Stimulated activated CD4-positive, alpha-beta T cell treated with anti-CD3 and anti-CD28 coated beads, TNF-alpha, amount 100 ng/mL, for 1 hour (primary cell): ENCODE measurements around the gene ST3GAL2.
"Not testable (repeated sequence)": the region's sequence is repeated elsewhere in the genome, so short reads cannot be mapped to it uniquely, and the experiment has no call there.

Experiments used
- DNase-seq, 3 donors: peaks; one replicate each; pipeline ENCODE4 v3.0.0-alpha.2; 2020; ENCODE audit warnings: low read depth in 3 of 3, low spot score in 1 of 3

ST3GAL2 gene

DNA sequence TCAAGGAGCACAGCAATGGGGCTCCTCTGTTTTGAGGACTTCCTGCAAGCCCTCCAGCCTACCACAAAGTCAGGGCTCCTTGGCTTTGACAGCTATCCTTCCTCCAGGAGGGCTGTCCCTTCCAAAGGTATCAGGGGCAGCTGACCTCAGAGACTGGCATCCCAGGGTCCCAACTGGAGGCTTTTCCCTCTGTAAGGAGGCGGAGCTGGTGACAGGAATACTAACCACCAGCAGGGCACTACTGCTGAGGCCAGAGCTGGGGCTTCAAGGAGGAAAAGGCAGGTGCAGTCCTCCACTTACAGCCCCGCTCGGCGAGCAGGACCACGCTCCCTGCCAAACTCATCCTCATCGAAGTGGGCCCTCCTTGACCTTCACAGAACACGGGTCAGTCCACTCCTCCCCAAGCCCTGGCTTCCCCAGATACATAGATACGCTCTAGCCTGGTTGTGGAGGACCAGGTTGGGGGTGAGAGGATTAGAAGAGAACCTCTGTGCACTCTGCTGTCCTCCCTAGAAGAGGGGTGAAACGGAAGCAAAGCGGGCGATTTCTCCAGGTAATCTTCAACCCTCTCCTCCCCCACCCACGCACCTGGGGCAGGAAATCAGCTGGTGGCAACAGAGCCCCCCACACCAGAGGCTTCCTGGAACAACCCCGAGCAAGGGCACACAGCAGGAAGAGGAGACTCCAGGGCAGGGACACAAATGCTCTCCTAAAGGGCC is 20.5 kb downstream of the ST3GAL2 start:
- DNase-seq = no peak

DNA sequence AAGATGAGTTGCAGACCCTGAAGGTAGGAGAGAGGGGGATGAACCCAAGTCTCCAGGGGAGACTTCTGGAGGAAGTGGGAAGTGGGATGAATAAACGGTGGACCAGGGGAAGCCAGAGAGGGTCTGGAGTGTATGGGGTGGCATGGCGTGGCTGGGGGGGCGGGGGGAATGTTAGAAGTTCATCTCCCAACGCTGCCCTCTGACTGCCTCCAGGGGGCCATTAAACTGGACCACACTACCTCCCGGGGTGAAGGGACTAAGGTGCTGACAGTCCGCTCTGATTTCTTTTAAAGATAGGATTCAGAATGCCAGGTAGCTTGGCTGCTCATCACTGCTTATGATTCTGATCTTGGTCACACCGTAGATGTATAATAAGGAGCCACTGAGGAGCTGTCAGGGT is 21.2 kb downstream of the ST3GAL2 start:
- DNase-seq = no peak

DNA sequence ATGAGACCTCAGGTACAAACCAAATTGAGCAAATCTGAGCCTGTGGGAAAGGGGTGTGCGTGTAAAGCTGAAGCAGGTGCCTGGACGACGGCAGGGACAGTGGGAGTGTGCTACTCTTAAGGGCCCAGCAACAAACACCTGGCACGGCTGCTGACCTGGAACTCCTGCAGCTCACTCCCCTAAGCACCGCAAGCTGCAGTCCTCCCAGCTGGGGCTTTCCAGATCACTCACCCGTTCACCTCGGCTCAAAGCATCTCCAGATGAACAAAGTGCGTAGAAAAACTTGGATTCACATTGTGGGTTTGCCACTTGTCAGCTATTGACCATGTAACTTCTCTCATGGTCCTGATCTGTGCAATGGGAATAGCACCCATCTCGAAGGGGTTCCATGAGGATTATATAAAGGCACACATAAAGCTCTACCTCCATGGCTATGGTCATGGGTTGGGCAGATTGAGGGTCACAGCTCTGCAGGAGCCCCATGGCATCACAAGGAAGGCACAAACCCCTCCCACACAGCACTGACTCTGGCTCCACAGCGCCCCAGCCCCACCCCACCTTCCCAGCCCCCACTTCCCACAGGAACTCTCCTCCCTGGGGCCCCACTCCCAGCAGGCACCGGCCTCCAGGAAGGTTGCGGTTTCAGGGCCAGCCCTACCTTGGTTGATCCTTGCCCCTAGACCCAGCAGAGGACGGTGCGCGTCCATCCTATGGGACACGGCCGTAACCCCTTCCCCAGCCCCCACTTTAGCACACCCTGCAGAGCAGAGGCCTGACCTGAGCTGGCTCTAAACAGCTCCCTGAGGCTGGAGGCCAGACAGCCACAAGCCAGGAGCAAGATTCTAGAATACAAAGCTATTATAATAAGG is 21.9 kb downstream of the ST3GAL2 start:
- no peak for DNase-seq

DNA sequence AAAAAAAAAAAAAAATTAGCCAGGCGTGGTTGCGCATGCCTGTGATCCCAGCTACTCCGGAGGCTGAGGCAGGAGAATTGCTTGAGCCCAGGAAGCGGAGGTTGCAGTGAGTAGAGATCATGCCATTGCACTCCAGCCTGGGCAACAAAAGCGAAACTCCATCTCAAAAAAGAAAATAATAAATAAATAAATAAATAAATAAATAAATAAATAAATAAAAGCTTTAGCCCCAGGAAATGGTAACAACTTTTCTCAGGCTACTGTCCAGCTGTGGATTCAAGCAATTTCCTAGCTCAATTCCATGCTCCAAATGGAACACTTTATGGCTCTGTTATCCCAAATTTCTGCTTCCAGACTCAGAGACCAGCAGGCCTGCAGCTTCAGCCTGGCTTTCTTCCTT is 25.3 kb downstream of the ST3GAL2 start:
- DNase-seq = not testable (repeated sequence)

DNA sequence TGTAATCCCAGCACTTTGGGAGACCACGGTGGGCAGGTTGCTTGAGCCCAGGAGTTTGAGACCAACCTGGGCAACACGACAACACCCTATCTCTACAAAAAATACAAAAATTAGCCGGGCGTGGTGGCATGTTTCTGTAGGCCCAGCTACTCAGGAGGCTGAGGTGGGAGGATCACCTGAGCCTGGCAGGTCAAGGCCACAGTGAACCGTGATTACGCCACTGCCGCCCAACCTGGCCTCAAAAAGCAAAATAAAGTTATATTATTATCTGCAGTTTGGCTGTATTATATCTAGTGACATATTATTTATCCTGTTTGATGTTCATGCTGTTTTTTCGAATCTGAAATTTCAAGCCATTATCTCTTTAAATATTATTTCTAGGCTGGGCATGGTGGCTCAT is 26.5 kb downstream of the ST3GAL2 start:
- no peak for DNase-seq

DNA sequence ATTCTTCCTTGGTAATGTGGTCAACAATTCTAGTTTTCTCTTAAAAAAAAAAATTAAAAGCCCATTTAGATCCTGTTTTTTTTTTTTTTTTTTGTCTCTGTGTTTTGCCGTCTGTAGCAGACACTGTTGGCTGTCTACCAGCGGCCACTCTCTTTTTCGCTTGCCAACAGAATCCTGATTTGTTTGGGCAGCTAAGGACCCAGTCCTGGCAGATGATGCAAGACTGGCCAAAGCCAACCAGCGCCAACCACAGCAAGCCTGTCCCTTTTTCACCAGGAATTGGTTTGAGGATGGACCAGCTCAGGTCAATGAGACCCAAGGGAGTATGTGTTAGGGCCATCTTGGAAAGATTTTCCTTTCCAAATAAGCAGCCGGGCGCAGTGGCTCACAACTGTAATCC is 28.2 kb downstream of the ST3GAL2 start:
- no peak for DNase-seq

DNA sequence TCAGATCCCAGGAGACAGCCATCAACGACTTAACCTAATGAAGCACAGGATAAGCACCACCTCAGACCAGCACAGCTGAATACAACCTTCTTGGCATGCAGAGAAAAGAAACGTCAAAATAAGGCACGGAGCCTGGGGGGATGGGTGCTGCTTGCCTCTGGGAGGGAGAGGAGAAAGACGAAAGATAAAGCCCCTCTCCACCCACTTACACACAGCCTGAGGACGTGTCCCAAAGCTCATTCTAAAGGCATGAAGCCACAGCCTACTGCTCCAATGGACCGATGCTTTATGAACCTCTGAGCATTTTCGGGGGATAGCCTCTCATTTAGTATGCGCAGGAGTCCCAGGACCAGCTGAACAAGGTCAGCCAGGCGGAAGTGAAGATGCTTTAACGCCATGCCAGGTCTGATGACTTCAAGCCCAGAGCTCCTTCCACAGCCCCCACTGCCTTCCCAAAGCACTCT is 31.1 kb downstream of the ST3GAL2 start:
- DNase-seq = no peak

DNA sequence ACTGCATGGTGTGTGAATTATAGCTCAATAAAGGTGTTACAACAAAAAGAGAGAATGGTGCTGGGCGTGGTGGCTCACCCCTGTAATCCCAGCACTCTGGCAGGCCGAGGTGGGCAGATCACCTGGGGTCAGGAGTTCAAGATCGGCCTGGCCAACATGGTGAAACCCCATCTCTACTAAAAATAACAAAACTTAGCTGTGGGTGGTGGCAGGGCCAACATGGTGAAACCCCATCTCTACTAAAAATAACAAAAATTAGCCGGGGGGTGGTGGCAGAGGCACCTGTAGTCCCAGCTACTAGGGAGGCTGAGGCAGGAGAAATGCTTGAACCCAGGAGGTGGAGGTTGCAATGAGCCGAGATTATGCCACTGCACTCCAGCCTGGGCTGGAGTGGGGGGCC is 32.8 kb downstream of the ST3GAL2 start:
- not testable (repeated sequence) for DNase-seq

DNA sequence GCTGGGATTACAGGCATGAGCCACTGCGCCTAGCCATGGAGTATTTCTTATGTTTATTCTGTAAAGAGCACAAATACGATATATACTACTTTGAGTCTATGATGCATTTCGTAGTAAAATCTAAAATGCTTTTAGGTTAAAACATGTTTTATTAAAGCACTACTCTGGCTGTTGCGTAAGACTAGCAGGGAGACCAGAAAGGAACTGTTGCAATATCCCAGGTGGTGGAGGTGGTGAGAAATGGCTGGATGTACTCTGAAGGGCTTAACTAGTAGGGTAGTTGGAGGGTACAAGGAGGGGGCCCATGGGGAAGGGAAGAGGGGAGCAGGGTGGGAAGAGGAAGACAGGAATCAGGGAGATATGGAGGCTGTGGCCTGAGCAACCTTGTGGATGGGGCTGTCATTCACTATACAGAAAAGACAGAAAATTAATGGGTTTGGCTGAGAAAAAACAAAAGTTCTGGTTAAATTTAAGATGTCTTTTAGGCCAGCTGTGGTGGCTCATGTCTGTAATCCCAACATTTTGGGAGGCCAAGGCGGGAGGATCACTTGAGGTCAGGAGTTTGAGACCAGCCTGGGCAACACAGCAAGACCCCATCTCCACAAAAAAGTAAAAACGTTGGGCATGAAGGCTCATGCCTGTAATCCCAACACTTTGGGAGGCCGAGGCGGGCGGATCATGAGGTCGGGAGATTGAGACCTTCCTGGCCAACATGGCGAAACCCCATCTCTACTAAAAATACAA is 35.8 kb downstream of the ST3GAL2 start:
- no peak for DNase-seq

DNA sequence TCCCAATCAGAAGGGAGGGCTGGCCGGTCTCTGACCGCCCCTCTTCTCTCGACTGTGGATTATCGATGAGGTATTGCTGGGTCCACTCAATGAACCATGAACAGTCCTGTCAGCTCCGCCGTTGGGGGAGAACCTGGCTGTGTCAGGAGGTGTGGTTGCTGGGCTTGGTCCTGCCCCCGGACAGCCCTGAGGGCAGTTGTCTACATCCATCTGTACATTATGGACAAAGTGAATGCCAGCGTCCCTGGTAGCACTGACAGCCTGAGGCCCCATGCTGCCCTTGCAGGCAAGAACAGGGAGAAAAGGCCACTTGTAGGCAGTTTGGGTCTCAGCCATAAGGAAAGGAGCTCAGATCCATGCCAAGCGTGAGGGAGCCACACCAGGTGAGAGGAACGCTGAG is 38.9 kb downstream of the ST3GAL2 start:
- no peak for DNase-seq

DNA sequence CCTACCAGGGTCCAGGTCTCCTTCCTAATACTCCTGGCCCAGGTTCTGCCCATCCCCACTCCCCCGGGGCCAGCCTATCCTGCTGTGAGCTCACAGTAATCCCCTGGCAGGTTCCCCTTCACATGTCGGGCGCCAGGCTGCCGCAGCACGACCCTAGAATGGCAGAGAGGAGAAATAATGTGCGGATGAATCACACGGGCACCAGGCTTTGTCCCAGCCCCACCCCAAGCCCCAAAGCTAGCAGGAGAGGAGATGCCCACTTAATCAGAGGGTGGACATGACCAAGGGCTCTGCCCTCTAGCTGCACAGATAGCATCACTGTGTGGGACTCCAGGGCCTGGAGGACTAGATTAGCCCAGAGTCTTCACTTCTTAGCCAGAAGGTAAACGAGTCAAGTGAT is 39.5 kb downstream of the ST3GAL2 start:
- no peak for DNase-seq

DNA sequence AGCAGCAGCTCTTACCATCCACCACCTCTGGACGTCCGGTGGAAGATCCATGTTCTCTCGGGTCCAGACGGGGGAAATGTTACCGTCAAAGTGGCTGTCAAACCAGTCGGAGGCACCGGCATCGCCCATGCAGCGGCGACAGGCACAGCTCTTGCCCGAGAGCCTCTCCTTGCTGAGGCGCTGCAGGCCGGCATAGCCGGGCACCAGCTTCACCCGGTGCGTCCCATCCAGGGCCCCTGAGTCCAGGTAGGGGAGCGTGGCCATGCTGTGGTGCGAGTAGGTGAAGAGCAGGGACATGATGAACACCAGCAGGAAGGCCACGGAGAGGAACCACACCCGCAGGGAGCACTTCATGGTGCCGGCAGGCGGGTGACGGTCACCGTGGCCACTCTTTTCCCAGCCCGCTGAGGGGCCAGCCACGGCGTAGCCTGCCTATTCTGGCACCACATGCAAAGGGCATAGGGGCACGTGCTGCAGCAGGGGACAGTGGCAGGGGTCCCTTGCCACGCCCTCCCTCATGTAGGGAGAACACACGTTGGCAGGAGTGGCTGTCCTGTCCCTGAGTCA is 40.6 kb downstream of the ST3GAL2 start:
- DNase-seq = no peak

DNA sequence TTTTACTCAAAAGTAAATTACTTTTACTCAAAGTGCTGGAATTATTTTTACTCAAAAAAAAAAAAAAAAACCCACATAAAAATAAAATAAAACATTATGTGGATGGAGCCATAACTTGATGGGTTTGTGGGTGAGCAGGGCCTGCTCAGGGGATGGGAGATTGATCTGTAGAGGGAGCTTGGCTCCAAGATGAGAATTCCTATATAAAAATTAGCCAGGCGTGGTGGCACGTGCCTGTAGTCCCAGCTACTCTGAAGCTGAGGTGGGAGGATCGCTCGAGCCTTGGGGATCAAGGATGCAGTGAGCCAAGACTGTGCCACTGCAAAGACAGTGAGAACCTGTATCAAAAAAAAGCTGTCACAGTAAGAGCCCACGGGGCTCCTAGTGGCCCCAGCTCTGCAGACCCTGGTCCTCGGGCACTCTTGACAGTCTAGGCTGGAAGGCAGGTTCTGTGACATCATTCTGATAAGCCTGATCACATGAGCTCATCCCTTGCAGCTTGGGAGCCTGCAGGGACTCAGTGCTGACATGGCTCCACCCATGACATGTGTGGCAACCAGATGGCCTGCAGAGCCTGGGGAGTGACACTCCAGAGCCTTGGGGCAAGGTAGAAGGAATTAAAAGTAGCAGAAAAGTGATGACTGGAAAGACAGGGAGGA is 42.5 kb downstream of the ST3GAL2 start:
- DNase-seq = no peak

DNA sequence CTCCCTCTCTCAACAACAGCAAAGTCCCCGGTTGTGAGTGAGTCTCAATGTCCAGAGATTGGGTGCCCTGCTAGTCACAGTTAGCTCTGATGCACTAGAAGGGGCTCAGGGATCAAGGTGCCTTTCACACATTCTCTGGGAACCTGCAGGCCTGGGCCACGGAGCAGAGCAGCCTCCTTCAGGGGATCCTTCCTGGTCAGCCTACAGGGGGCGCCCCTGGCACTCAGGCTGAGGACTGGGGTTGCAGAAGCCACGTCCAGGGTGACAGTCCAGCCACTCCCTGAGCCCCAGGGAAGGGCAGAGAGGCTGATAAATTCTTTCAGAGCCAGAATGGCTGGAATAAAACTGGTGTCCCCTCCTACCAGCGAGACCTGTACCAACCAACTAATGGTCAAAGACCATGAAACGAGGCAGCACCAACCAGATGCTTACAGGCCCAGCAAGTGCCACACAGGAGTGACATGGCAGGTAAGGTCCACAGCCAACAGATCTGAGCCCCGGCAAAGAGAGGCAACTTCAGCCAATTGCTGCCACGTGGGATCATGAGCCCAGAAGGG is 43.5 kb downstream of the ST3GAL2 start:
- peak in 1 of 3 donors; percentile 50 for DNase-seq

DNA sequence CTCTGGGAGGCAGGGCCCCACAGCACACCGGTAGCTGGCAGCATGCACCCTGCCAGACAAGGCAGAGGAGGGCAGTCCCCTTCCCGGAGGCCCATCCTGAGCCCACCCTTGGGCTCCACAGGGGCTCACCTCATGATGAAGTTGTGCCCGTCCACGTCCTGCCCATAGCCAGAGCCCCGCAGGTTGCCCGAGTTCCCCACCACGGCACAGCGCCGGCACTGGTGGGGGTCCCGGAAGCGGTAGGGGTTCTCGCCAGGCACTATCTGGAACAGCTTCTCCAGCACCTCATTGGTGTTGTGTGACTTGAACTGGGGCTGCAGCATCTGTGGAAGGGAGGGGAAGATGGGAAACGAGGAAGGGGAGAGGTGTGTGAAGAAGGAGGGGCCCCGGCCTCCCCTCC is 44.0 kb downstream of the ST3GAL2 start:
- DNase-seq = no peak

DNA sequence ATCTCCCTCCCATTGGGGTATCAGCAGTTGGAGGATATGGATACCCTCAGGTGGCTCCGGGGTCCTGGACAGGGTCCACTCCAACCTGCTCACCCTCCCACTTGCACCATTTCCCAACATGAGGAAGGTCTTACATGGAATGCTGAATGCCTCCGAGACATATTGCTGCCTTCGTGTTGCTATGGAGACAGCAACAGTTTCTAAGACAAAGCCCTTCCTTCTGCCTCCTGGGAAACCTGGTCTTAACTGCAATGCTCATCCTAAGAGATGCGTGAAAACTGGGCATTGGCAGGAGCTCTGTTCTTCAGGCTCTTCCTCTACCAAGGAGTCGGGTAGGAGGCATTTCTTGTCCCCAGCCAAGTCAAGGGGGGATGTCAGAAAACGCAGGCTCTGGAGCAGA is 45.2 kb downstream of the ST3GAL2 start:
- no peak for DNase-seq

DNA sequence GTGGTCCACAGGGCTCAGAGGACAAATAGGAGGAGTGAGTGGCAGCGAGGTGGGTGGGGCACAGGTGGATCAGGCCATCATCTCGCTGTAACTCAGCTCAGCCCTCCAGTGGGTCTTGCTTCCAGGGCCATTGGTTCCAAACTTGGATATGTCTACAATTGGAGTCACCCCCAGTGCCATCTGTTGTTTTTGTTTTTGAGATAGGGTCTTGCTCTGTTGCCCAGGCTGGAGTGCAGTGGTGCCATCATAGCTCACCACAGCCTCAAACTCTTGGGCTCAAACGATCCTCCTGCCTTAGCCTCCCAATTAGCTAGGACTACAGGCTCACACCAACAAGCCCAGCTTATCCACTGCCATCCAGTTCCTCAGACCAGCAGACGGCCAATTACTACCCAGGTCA is 46.3 kb downstream of the ST3GAL2 start:
- DNase-seq = no peak

DNA sequence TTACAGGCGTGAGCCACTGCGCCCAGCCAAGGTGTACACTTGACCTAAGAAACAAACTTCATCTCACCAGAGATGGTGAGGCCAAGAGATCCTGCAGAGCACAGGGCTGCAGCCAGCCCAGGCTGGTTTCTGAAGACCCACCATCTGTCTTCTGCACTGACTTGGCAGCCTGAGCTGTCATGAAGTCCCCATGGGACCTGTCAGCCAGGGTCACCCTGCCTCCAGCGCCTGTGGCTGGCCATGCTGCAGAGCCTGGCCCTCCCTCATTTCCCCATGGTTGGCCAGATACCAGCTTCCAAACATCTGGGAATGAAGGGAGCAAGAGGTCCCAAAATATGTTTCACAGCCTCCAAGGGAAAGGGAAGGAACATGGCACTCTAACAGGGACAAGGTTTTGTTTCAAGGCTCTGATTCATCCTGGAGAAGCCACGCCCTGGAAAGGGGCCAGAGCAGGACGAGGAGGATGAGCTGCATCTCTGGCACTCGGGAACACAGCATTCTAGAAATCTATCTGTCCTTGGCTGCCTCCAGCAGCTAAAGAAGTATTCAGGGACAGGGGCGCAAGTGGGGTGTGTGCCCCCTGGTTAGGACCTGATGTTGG is 46.9 kb downstream of the ST3GAL2 start:
- DNase-seq = no peak

DNA sequence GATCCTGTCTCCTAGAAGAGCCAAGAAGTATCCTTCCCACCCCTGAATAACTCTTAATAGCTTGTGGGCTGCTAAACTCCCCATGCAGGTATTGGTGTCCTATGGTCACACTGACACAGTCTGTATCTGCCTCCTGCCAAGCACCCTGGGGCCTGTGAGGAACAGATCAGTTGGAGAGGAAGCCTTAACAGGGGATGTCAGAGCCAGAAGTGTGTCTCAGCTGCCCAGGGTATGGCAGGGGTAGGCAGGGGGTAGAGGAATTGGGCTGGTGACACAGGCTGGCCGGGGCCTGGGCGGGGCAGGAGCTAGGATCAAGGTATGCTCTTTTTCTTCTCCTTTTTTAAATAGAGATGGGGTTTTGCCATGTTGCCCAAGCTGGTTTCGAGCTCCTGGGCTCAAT is 47.5 kb downstream of the ST3GAL2 start:
- no peak for DNase-seq

DNA sequence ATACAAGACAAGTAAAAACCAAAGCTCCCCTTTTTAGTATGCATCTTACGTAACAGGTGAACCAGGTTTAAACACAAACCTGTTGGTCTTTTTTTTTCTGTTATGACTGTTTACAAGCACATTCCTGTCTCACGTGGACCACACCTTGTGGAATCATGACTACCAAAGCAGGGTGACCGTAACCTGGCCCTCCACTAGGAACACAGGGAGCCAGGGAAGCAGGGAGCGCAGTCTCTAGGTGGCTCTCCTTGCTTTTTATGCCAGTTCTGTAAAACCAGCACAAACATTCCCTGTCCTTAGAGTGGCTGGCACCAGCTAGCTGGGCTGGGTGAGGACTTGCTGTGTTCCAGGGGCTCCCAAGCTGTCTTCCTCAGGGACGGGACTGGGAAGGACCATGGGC is 48.1 kb downstream of the ST3GAL2 start:
- no peak for DNase-seq
